ENCODE data around the gene FAT4. TPM values are rescaled to one million over a fixed set of nuclear protein-coding genes. Genes with fewer than 3 reads are reported as not detected.

FAT4 gene
- total and polyA plus RNA-seq, 2 of the 8 experiments (the other 6 are each of a cell fraction or from before 2014, with no cell fraction given) = 1.3 to 5.3 TPM

DNA sequence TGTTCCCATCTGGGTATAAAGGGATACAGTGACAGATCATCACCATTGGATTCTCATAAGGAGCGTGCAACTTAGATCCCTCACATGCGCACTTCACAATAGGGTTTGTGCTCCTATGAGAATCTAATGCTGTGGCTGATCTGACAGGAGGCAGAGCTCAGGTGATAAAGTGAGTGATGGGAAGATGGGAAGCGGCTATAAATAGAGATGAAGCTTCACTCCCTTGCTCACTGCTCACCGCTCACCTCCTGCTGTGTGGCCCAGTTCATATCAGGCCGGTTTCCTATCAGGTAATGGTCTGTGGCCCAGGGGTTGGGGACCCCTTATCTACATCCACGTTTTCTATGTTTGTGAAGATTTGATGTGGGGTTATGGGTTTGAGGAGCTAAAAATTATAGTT lies 43.7 kb downstream of the FAT4 start:
- H2BK20ac ChIP-seq (ENCODE audit: low read length) = no peak overlapping the region
- no peak overlapping the region for H3K23ac ChIP-seq (ENCODE audit: insufficient read length)
- ChIA-PET CTCF (ENCODE audit: partially characterized antibody) (interaction anchor here (1.8 kb wide), 1 partner anchor 40 kb away, joined by 5 read pairs; no protein-coding TSS in a partner anchor), POLR2A (ENCODE audit: partially characterized antibody) (no interaction called here)
- H3K27me3 ChIP-seq (replicated peaks in 1 of 4; ENCODE audit: control insufficient read depth in 3 of 4, extremely low read depth in 1 of 4, insufficient read depth in 3 of 4, low read length in 3 of 4) = no peaks in the 10 kb centered on the region
- H3K36me3 ChIP-seq (ENCODE audit: control insufficient read depth in 2 of 4, insufficient read depth in 4 of 4, low read length in 3 of 4) = no peaks in the 10 kb centered on the region
- no peak overlapping the region for H2AFZ ChIP-seq (ENCODE audit: low read length)
- peak overlapping the region; percentile 13; the same call in 1 of the 2 replicates for H2BK5ac ChIP-seq (ENCODE audit: low read depth, low read length)
- H3K14ac ChIP-seq (ENCODE audit: insufficient read length) = no peak overlapping the region
- H3K4me1 ChIP-seq (replicated peaks in 1 of 4; ENCODE audit: control insufficient read depth in 3 of 4, insufficient read depth in 4 of 4, low read length in 3 of 4) = peaks cover 2 to 18% (median 7%) of the 10 kb centered on the region in 4 experiments; a peak in 4 of 7 replicates
- no peak overlapping the region for H2AK5ac ChIP-seq (ENCODE audit: low read depth, low read length)
- H3K23me2 ChIP-seq (ENCODE audit: low read depth, low read length) = no peaks in the 10 kb centered on the region
- FAIRE-seq (no peak), DNase-seq (ENCODE audit: low read depth in 1 of 2, low spot score in 2 of 2) (no peak)
- no peak overlapping the region for H3K4ac ChIP-seq (replicated peaks; ENCODE audit: insufficient read length, low read depth, low read length)
- H4K5ac ChIP-seq (ENCODE audit: insufficient read length, low read depth, low read length) = no peak overlapping the region
- H2BK12ac ChIP-seq (ENCODE audit: low read depth, low read length) = no peak overlapping the region
- peak overlapping the region; percentile 2; the same call in 1 of the 2 replicates for H3K18ac ChIP-seq (ENCODE audit: extremely low read depth, low read length)
- no peaks in the 10 kb centered on the region for H3K79me1 ChIP-seq (ENCODE audit: low read depth, low read length)
- WGBS, 2 experiments (ENCODE audit: extremely low coverage in 1 of 2, insufficient coverage in 1 of 2, insufficient read length in 1 of 2, insufficient replicate concordance in 2 of 2, low coverage in 1 of 2, low lambda C conversion rate in 2 of 2, missing lambda C conversion rate in 1 of 2) = 68% methylated on average over 6 of the region's 6 CpGs; no CpG with 5 or more reads in 1 of the 2 experiments
- no peak overlapping the region for H4K8ac ChIP-seq (ENCODE audit: extremely low read depth, insufficient read depth, low read length)
- H3K27ac ChIP-seq (ENCODE audit: low read depth, low read length) = no peak overlapping the region
- no peak overlapping the region for H2BK15ac ChIP-seq (ENCODE audit: low read length)
- H3K4me2 ChIP-seq (ENCODE audit: insufficient read depth in 1 of 2, low read depth in 2 of 2, low read length in 2 of 2) = peak overlapping the region; percentile 33 to 36; a peak in 2 of 4 replicates
- no peaks in the 10 kb centered on the region for H3K9me3 ChIP-seq (ENCODE audit: insufficient read depth in 2 of 2, low read depth in 1 of 2, low read length in 1 of 2)
- no peak overlapping the region for H4K91ac ChIP-seq (replicated peaks; ENCODE audit: insufficient read length, low read length)
- H4K20me1 ChIP-seq (replicated peaks in 1 of 2; ENCODE audit: control insufficient read depth in 1 of 2, insufficient read depth in 2 of 2, low read length in 2 of 2) = no peaks in the 10 kb centered on the region
- H3K56ac ChIP-seq (replicated peaks; ENCODE audit: insufficient read length, low read depth, low read length) = no peak overlapping the region
- H3K4me3 ChIP-seq (ENCODE audit: extremely low read depth in 1 of 4, insufficient read depth in 2 of 4, low read depth in 3 of 4, low read length in 4 of 4) = no peak overlapping the region
- H2BK120ac ChIP-seq (replicated peaks; ENCODE audit: low read depth, low read length) = peak overlapping the region; percentile 47
- no peaks in the 10 kb centered on the region for H3K79me2 ChIP-seq (ENCODE audit: control insufficient read depth in 1 of 2, insufficient read depth in 2 of 2, low read length in 2 of 2)
- H3K9ac ChIP-seq (replicated peaks in 1 of 4; ENCODE audit: extremely low read depth in 1 of 4, low read depth in 3 of 4, low read length in 3 of 4) = no peak overlapping the region
- TF ChIP-seq PHF8 (conservative IDR thresholded peaks at IDR 0.05; ENCODE audit: low read depth, low read length) (no peak), TAF1 (IDR thresholded peaks at IDR 0.05; ENCODE audit: low read depth, low read length) (no peak), EZH2 (IDR thresholded peaks at IDR 0.05; ENCODE audit: low read depth, low read length, severe bottlenecking) (no peak), TBP (IDR thresholded peaks at IDR 0.05; ENCODE audit: low read depth, low read length) (no peak), POU5F1 (IDR thresholded peaks at IDR 0.05; ENCODE audit: low read depth, low read length) (no peak), NRF1 (IDR thresholded peaks at IDR 0.05; ENCODE audit: low read depth, low read length) (no peak), HDAC2 (IDR thresholded peaks at IDR 0.05; ENCODE audit: borderline replicate concordance in 1 of 2, low read depth in 2 of 2, low read length in 2 of 2) (no peak), POLR2AphosphoS5 (IDR thresholded peaks at IDR 0.05; ENCODE audit: low read depth, low read length) (no peak), BRCA1 (IDR thresholded peaks at IDR 0.05; ENCODE audit: low read depth, low read length) (no peak), ZNF274 (IDR thresholded peaks at IDR 0.05; ENCODE audit: borderline replicate concordance, extremely low read depth, low read length) (no peak), CREB1 (IDR thresholded peaks at IDR 0.05) (no peak)
- TF ChIP-seq, protein P1, sequence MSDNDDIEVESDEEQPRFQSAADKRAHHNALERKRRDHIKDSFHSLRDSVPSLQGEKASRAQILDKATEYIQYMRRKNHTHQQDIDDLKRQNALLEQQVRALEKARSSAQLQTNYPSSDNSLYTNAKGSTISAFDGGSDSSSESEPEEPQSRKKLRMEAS (IDR thresholded peaks at IDR 0.05) = no peak
- TF ChIP-seq, protein P2, sequence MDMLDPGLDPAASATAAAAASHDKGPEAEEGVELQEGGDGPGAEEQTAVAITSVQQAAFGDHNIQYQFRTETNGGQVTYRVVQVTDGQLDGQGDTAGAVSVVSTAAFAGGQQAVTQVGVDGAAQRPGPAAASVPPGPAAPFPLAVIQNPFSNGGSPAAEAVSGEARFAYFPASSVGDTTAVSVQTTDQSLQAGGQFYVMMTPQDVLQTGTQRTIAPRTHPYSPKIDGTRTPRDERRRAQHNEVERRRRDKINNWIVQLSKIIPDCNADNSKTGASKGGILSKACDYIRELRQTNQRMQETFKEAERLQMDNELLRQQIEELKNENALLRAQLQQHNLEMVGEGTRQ (IDR thresholded peaks at IDR 0.05; ENCODE audit: low read length) = no peak
